Peyer's patch (tissue), 4 donors: Measurements from ENCODE around the gene IRAK1BP1.

ENCODE experiments used
- CTCF ChIP-seq, 6 experiments: fragments of 450-650 bp in 4 of 6; fragments of 200-600 bp in 2 of 6; sonication (generic) in 1 of 6; IDR thresholded peaks; one replicate each; pipeline ENCODE4 v1.5.1; 2017 to 2019; ENCODE audit warnings: antibody characterized with exemption in 6 of 6, mild to moderate bottlenecking in 3 of 6, moderate library complexity in 1 of 6
- POLR2A ChIP-seq, 2 donors: fragments of 450-650 bp; IDR thresholded peaks; one replicate each; pipeline ENCODE4 v1.5.1; 2017; ENCODE audit warnings: antibody characterized with exemption in 2 of 2, mild to moderate bottlenecking in 2 of 2, moderate library complexity in 2 of 2

DNA sequence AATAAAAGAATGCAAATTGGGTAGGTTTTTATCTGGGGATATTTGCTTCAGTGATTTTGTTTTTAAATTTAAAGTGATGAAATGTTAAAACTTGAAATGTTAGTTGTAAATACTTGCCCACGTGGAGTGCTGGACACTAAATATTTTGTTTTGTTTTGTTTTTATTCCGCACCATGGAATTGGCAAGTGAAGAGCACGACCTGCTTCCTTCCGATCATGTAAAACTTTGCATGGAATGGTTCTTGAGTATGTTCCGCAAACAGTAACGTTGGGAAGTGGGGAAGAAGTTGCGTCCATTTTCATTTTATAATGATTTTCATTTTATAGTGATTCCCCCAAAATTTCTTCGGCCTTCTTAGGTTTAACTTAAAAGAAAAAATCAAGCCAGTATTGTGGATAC is 765 bp downstream of the IRAK1BP1 start:
- no peak for TF ChIP-seq CTCF (IDR thresholded peaks at IDR 0.05)
- no peak for TF ChIP-seq POLR2A (IDR thresholded peaks at IDR 0.05)
